ENCODE data around the gene ENTPD2. TPM values are rescaled to one million over a fixed set of nuclear protein-coding genes. Genes with fewer than 3 reads are reported as not detected.

ENTPD2 gene
- total RNA-seq, 1 donor from 2014 or later: 0.19 TPM

DNA sequence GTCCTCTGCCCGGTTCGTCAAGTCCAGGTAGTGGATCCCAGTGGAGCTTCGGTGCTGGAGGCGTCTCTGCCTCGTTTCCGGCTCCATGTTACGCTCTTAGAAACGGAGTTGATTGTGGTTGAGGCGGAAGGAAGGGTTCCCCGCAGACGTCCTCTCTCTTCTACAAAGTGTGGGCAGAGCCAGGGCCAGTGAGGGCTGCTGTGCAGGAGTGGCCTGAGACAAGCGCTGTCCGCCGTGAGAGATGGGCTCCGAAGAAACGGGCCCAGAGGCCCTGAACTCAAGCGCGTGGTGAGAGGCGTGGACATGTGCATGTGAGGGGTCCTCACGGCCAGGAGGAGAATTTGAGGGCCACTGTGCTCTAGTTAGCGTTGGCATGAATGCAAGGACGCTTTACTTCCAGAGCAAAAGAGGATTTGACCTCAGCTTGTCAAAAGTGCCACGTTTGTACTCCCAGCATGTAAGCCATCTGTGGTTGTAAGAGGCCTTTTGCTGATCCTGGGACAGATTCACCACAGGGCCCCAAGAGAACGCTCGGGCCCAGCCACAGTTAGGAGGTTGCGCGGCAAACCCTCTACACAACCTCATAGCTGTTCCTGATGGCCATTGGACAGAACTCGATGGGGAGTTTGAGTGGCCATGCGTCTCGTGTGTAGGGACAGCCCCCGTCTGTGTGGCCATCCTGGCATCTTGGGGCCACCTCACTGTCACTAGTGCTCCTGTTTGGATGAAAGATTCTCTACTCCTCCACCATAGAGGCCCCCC is 43.1 kb upstream of the ENTPD2 start:
- Mint-ChIP-seq H3K4me1 (ENCODE audit: low read depth) (no peaks in the 10 kb centered on the region), H3K4me3 (ENCODE audit: low read depth) (no peak overlapping the region), H3K27me3 (no peaks in the 10 kb centered on the region), H3K9me3 (ENCODE audit: low read depth) (no peaks in the 10 kb centered on the region), H3K27ac (no peak overlapping the region), H3K36me3 (ENCODE audit: insufficient read depth) (peaks cover 10% of the 10 kb centered on the region)
- no peak for DNase-seq (ENCODE audit: low spot score, unreplicated experiment)
- TF ChIP-seq, protein P1, sequence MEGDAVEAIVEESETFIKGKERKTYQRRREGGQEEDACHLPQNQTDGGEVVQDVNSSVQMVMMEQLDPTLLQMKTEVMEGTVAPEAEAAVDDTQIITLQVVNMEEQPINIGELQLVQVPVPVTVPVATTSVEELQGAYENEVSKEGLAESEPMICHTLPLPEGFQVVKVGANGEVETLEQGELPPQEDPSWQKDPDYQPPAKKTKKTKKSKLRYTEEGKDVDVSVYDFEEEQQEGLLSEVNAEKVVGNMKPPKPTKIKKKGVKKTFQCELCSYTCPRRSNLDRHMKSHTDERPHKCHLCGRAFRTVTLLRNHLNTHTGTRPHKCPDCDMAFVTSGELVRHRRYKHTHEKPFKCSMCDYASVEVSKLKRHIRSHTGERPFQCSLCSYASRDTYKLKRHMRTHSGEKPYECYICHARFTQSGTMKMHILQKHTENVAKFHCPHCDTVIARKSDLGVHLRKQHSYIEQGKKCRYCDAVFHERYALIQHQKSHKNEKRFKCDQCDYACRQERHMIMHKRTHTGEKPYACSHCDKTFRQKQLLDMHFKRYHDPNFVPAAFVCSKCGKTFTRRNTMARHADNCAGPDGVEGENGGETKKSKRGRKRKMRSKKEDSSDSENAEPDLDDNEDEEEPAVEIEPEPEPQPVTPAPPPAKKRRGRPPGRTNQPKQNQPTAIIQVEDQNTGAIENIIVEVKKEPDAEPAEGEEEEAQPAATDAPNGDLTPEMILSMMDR (IDR thresholded peaks at IDR 0.05; ENCODE audit: unreplicated experiment): no peak

GRCh38 chr9:137095664-137096517 is 42.0 kb upstream of the ENTPD2 start:
- Mint-ChIP-seq H3K4me3 (ENCODE audit: low read depth) (no peak overlapping the region), H3K36me3 (ENCODE audit: insufficient read depth) (peaks cover 10% of the 10 kb centered on the region), H3K9me3 (ENCODE audit: low read depth) (no peaks in the 10 kb centered on the region), H3K27me3 (no peaks in the 10 kb centered on the region), H3K4me1 (ENCODE audit: low read depth) (no peaks in the 10 kb centered on the region), H3K27ac (peak overlapping the region; percentile 49)
- DNase-seq (ENCODE audit: low spot score, unreplicated experiment): no peak
- TF ChIP-seq, protein P1 (IDR thresholded peaks at IDR 0.05; ENCODE audit: unreplicated experiment): peak; percentile 13

- Mint-ChIP-seq H3K9me3 (ENCODE audit: low read depth) (no peaks in the 10 kb centered on the region), H3K36me3 (ENCODE audit: insufficient read depth) (peaks cover 5% of the 10 kb centered on the region), H3K27ac (no peak overlapping the region), H3K4me1 (ENCODE audit: low read depth) (peaks cover 11% of the 10 kb centered on the region), H3K4me3 (ENCODE audit: low read depth) (no peak overlapping the region), H3K27me3 (peaks cover 6% of the 10 kb centered on the region)
- no peak for DNase-seq (ENCODE audit: low spot score, unreplicated experiment)
- TF ChIP-seq, protein P1 (IDR thresholded peaks at IDR 0.05; ENCODE audit: unreplicated experiment): no peak
Observed at GRCh38 chr9:137089232-137089947, 35.5 kb upstream of the ENTPD2 start.

GRCh38 chr9:137088121-137088520 is 34.3 kb upstream of the ENTPD2 start:
- Mint-ChIP-seq H3K9me3 (ENCODE audit: low read depth) (no peaks in the 10 kb centered on the region), H3K4me3 (ENCODE audit: low read depth) (peak overlapping the region; percentile 81), H3K27ac (no peak overlapping the region), H3K27me3 (peaks cover 15% of the 10 kb centered on the region), H3K4me1 (ENCODE audit: low read depth) (peaks cover 11% of the 10 kb centered on the region), H3K36me3 (ENCODE audit: insufficient read depth) (peaks cover 5% of the 10 kb centered on the region)
- DNase-seq (ENCODE audit: low spot score, unreplicated experiment): no peak
- TF ChIP-seq, protein P1 (IDR thresholded peaks at IDR 0.05; ENCODE audit: unreplicated experiment): no peak

GRCh38 chr9:137087409-137087925 is 33.6 kb upstream of the ENTPD2 start:
- peak overlapping the region; percentile 81 for H3K4me3 Mint-ChIP-seq (ENCODE audit: low read depth)
- no peak for DNase-seq (ENCODE audit: low spot score, unreplicated experiment)

More at GRCh38 chr9:137087409-137087925, 33.6 kb upstream of the ENTPD2 start:
- peaks cover 1% of the 10 kb centered on the region for H3K36me3 Mint-ChIP-seq (ENCODE audit: insufficient read depth)
- H3K27me3 Mint-ChIP-seq: peaks cover 15% of the 10 kb centered on the region
- peaks cover 11% of the 10 kb centered on the region for H3K4me1 Mint-ChIP-seq (ENCODE audit: low read depth)
- no peaks in the 10 kb centered on the region for H3K9me3 Mint-ChIP-seq (ENCODE audit: low read depth)
- peak overlapping the region; percentile 88 for H3K27ac Mint-ChIP-seq
- TF ChIP-seq, protein P1 (IDR thresholded peaks at IDR 0.05; ENCODE audit: unreplicated experiment): no peak

All from progenitor cell of endocrine pancreas (in vitro differentiated cells).